Measurements from ENCODE around the gene ADGRD2. TPM values are rescaled to one million over a fixed set of nuclear protein-coding genes. Genes with fewer than 3 reads are reported as not detected.

The ADGRD2 gene
- total and polyA plus RNA-seq, 2 of the 13 experiments (the other 11 are each of a cell fraction or from before 2014, with no cell fraction given), result not detected

GRCh38 chr9:124514874-124515273, 64.6 kb downstream of the ADGRD2 start:
- 85% methylated on average over 5 of the region's 5 CpGs for WGBS (ENCODE audit: low lambda C conversion rate)
- ChIA-PET CTCF (ENCODE audit: low intra/inter-chr PET ratio, low total read pairs) (no interaction called here), POLR2A (no interaction called here)
- BruUV-seq (replicated peaks), result no TSS peak
- Histone ChIP-seq H3K27me3 (ENCODE audit: control insufficient read depth in 1 of 2, insufficient read depth in 2 of 2, low read length in 2 of 2) (no peaks in the 10 kb centered on the region), H3K9me3 (ENCODE audit: low read length) (no peaks in the 10 kb centered on the region), H3K79me2 (ENCODE audit: insufficient read depth, low read length) (no peaks in the 10 kb centered on the region), H2AFZ (ENCODE audit: low read length) (no peak overlapping the region), H3K9ac (ENCODE audit: insufficient read depth, low read depth, low read length) (no peak overlapping the region), H4K20me1 (ENCODE audit: insufficient read depth, low read length) (no peaks in the 10 kb centered on the region), H3K36me3 (replicated peaks in 1 of 2; ENCODE audit: control insufficient read depth in 1 of 2, insufficient read depth in 2 of 2, low read length in 2 of 2) (no peaks in the 10 kb centered on the region), H3K4me1 (ENCODE audit: insufficient read depth, low read length) (peaks cover 60% of the 10 kb centered on the region), H3K4me2 (ENCODE audit: low read depth, low read length) (no peak overlapping the region), H3K4me3 (replicated peaks in 1 of 3; ENCODE audit: insufficient read depth in 1 of 3, low read depth in 2 of 3, low read length in 3 of 3) (no peak overlapping the region), H3K27ac (ENCODE audit: extremely low read length, insufficient read depth, low read length) (peak overlapping the region; percentile 18)
- ATAC-seq (no peak), DNase-seq (ENCODE audit: low spot score) (no peak), FAIRE-seq (no peak)
- TF ChIP-seq CBX2 (IDR thresholded peaks at IDR 0.05; ENCODE audit: low read depth, low read length) (no peak), CBX2 (CRISPR knock-in tag; IDR thresholded peaks at IDR 0.05; ENCODE audit: low read depth) (no peak), REL (CRISPR knock-in tag; conservative IDR thresholded peaks at IDR 0.05) (no peak), ZNF629 (CRISPR knock-in tag; conservative IDR thresholded peaks at IDR 0.05) (peak; percentile 84), CEBPG (CRISPR knock-in tag; IDR thresholded peaks at IDR 0.05) (no peak), UBTF (CRISPR knock-in tag; IDR thresholded peaks at IDR 0.05) (no peak)
- intact Hi-C loops (cut with micrococcal nuclease; ENCODE audit: unreplicated experiment) (no loop called here), in situ Hi-C loops (cut with HindIII; ENCODE audit: extremely low pct_ligation_motif_present, low pct_unique_long_range_greater_than_20kb) (no loop called here)

GRCh38 chr9:124517600-124517999, 67.3 kb downstream of the ADGRD2 start:
- no TSS peak for BruUV-seq (replicated peaks)
- Histone ChIP-seq H3K27me3 (ENCODE audit: control insufficient read depth in 1 of 2, insufficient read depth in 2 of 2, low read length in 2 of 2) (no peaks in the 10 kb centered on the region), H3K79me2 (ENCODE audit: insufficient read depth, low read length) (no peaks in the 10 kb centered on the region), H3K9ac (ENCODE audit: insufficient read depth, low read depth, low read length) (no peak overlapping the region), H3K9me3 (ENCODE audit: low read length) (no peaks in the 10 kb centered on the region), H2AFZ (ENCODE audit: low read length) (no peak overlapping the region), H3K4me3 (replicated peaks in 1 of 3; ENCODE audit: insufficient read depth in 1 of 3, low read depth in 2 of 3, low read length in 3 of 3) (no peak overlapping the region), H3K27ac (ENCODE audit: extremely low read length, insufficient read depth, low read length) (no peak overlapping the region), H3K4me1 (ENCODE audit: insufficient read depth, low read length) (peaks cover 64% of the 10 kb centered on the region), H3K36me3 (replicated peaks in 1 of 2; ENCODE audit: control insufficient read depth in 1 of 2, insufficient read depth in 2 of 2, low read length in 2 of 2) (peaks cover 0 to 3% of the 10 kb centered on the region in 2 experiments; a peak in 3 of 5 replicates), H4K20me1 (ENCODE audit: insufficient read depth, low read length) (no peaks in the 10 kb centered on the region), H3K4me2 (ENCODE audit: low read depth, low read length) (no peak overlapping the region)
- FAIRE-seq (no peak), ATAC-seq (no peak), DNase-seq (ENCODE audit: low spot score) (no peak)
- TF ChIP-seq HNRNPK (IDR thresholded peaks at IDR 0.05; ENCODE audit: low read depth, low read length, poor library complexity, severe bottlenecking) (no peak), ZNF367 (CRISPR knock-in tag; IDR thresholded peaks at IDR 0.05; ENCODE audit: borderline replicate concordance) (no peak)
- intact Hi-C loops (cut with micrococcal nuclease; ENCODE audit: unreplicated experiment), result no loop called here
- ChIA-PET CTCF (ENCODE audit: low intra/inter-chr PET ratio, low total read pairs) (no interaction called here), POLR2A (interaction anchor here (3.6 kb wide), 1 partner anchor 8 kb away, joined by 21 read pairs; no protein-coding TSS in a partner anchor)
- WGBS (ENCODE audit: low lambda C conversion rate), result 95% methylated on average over 5 of the region's 5 CpGs
- in situ Hi-C loops (cut with HindIII; ENCODE audit: extremely low pct_ligation_motif_present, low pct_unique_long_range_greater_than_20kb), result no loop called here

Data from HepG2 (cell line).